ENCODE measurements around the gene LRRK1.

LRRK1 gene

DNA sequence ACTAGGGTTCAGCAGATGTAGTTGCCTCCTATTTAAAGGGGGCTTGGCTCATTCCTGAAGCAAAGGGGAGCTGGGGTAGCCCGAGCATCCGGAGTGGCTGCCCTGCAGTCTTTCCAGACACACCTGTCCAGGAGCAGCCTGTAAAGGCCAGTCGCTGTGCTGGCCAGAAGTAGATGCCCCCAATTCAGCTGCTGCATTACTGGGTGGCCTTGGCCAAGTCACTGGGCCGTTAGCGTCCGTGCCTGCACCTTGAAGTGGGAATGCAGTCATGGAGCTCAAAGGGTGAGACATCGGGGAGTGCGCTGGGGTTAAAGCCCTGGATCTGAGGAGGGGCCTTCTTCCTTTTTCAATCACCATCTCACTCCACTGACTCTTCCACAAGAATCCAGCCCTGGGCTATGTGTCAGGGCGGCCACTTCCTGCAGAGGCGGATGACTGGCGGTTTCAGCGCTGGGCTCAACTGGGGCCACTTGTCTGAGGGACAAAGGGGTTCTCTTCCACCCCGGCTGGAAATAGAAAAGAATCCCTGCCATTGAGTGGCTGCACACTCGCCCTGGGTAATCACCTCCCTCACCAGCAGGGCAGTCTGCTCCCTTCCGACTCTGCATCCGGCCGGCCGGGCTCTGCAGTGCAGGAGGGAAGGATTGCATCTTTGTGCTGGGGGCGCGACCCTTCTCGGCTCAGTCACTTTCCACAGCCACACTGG, 27.7 kb upstream of the LRRK1 start:
- DNase-seq, result no peak

DNA sequence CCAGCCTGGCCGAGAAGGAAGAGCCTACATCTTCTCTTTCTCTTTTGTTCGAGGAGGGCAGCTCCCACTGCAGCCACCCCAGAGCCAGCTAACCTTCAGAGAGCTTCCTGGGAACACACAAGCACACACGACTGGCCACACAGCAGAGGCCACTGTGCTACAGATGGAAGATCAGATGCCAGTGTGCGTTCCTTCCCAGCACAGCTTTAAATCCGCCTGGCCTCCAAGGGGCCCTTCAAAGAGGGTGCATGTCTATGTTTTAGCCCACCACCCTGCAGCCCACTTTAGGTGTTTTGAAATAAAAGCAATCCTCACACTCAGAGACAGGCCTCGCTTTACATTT, 27.2 kb upstream of the LRRK1 start:
- no peak for DNase-seq

DNA sequence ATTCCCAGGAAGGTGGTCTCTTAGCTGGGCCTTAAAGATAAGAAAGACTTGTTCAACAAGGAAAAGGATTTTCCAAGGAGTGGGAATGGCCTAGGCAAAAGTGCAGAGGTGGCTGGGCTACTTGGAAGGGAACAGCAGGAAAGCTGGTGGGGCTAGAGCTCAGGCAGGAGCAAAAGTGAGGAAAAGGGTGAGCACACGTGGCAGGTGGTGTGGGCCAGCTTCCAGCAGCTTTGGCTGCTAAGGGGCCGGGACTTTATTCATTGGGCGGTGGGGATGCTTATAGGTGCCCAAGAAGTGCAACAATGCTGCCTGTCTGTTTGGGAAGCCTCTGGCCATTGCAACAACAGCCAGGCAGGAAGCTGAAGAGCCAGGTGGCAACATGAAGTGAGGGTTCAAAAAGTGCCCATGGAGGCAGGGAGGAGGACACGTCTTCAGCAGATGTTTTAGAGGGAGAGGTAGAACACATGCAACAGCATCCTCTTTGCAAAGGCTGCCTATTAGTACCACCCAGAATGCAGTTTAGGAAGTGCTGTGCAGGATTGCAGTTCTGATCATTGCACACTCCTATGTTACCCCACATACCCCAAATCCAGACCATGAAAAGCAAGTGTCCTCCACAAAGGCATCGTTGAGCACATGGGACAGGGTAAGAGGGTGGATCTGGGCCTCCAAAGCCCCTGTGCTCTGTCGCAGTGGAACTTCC, 25.7 kb upstream of the LRRK1 start:
- DNase-seq, result no peak

GRCh38 chr15:100893964-100894295, 25.2 kb upstream of the LRRK1 start:
- DNase-seq, result no peak

- DNase-seq, result no peak
Observed at GRCh38 chr15:100895721-100896120, 23.4 kb upstream of the LRRK1 start.

DNA sequence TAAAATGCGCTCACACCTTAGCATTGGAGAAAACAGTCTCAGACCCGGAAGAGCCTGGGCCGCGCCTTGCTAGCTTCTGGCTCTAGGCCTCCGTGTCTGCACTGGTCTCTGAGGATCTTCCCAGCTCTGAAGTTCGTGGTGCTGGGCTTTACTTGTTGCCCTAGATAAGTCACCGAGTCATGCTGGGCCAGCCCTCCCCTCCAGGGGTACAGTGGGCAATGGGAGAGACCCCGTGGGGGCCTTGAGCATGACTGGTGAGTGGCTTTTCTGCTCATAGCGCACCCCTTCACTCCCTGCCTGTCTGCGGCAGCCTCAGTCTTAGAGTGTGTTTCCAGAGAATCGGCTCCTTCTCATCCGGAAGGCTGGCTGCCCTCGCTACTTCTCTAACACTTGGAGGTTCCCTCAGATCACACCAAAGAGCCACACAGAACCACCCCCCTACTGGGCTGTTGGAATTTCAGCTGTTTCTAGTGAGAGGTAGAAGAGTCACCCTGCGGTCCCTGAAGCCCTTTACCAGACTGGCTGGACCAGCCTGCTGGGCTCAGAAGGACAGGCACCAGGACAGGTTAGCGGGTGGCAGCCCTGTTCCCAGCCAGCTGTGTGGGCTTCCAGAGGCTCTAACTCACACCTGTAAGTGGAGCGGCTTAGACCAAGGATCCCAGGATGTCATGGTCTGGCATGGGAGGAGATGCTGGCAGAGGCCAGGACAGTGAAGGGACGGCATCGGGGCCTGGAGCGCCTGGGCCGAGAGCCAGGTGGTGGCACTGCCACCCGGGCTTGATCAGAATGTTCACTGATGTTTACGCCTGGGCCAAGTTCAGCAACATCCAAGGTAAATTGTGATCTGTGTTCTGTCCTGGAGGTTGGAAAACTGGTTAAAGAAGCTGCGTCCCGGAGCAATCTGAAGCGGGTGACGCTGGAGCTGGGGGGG, 21.7 kb upstream of the LRRK1 start:
- DNase-seq, result no peak

DNA sequence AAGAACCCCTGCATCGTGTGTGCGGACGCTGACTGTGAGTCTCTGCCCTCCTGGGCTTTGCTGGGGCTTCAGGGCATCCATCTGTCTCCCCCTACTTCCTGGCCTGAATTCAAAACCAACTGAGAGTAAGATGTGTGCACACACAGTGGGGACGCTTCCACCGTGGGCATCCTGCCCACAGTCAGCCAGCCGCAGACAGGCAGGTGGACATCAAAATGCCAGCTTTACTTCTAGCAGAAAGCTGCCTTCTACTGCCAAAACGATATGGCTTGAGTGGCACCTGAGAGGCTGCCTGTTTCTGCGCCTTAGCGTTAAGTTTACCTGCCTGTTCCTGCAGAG, 21.0 kb upstream of the LRRK1 start:
- DNase-seq, result no peak

- DNase-seq, result no peak
Observed at GRCh38 chr15:100898661-100899462, 20.3 kb upstream of the LRRK1 start.

DNA sequence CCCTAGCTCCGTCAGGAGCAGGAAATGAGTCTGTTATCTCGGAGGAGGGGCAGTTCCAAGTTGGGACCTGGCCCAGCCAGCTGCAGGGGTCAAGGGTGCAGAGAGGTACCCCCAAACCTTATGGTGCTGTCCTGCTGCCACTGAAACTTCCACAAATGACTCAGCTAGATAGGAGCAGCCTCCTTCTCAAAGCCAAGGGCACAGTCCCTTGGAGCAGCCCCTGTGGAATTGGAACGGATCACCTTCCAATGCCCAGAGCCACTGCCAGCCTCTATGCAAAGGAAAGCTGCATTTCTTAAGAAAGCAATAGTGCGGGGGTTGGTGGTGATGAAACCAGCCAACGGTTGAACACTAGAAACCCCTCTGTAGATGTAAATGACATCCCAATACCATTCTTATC, 19.6 kb upstream of the LRRK1 start:
- no peak for DNase-seq

- DNase-seq, result no peak
Observed at GRCh38 chr15:100900136-100900794, 18.9 kb upstream of the LRRK1 start.

DNA sequence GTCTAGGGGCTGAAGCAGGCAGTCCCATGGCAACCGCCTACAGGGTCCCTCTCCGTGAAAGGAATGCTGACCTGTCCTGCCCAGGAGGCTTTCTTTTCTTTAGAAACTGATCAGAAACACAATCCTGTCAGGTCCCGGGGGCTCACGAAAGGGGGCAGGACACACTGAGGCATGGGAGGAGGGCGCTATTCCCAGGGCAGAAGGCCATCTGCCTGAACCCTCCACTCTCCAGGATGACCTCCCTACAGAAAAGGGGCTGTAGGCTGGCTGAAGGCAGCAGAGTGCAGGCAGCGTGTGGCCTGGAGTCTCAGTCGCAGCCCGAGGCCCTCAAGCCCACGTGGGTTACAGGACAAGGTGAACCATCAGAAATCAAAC, 18.4 kb upstream of the LRRK1 start:
- DNase-seq, result no peak

- no peak for DNase-seq
Observed at GRCh38 chr15:100901296-100901695, 17.9 kb upstream of the LRRK1 start.

DNA sequence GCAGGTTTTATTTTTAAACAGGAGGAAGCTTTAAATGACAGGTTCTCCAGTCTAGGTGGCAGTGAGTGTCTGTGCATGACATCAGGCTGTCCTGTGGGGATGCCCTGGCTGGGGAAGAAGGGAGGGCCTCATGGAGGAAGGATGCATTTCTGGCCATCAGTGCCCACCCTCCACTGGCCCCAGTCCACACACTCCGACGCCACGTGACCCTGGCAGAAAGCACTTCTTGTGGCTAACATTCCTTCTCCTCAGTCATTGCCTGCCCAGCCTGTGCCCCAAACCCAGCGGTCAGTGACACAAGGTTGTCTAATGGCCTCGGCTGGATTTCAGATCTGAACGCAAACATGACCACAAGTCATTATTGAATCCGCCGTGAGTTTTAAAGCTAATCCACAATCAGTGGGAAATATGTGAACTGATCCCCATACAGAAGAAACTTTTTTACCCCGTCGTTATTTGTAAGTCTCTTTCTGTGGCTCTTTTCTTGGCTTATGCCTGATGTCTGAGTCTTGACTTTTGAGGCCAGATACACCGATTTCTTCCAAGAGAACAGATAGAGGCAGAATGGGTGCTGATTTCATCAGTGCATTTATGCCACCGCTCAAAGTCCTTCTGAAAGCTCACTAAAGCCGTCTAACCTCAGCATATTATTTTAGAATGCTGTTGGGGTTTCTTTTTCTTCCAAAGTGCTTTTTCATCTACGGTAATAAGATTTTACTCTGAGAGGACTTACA, 17.3 kb upstream of the LRRK1 start:
- no peak for DNase-seq

- DNase-seq, result no peak
Observed at GRCh38 chr15:100902436-100903167, 16.6 kb upstream of the LRRK1 start.

DNA sequence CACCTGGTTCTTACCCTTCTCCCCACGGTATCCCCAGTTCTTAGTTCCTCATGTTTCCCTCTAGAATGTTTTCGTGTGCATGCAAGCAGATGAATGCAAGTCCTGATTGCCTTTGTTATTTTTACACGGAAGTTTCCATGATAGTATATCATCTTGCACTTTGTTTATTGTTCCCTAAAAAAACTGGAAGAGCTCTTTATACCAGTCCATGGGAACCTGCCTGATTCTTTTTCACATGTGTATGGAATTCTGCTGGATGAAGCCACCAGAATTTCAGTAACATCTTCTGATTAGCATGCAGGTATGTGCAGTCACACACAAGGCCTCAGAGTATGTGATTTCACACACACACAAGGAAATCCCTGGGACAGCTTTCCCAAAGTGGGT, 16.0 kb upstream of the LRRK1 start:
- DNase-seq, result no peak

DNA sequence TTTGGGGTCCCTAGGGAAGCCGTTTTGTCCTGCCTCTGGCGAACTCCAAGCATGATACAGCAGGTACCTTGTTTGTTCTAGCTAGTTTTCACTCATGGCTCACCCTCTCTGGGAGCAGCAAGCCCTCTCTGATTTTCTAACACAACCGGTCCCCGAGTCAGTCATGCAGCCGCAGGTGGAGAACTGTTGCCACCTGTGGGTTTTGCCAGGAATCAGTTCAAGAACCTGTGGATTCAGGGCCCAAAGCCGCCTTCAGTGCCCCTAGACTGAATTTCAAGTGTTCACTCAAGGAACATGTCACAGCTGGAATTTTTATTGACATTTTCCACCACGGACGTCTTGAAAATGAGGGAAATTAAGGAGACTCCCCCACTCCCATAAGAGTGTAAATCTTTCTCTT, 13.3 kb upstream of the LRRK1 start:
- DNase-seq, result no peak

DNA sequence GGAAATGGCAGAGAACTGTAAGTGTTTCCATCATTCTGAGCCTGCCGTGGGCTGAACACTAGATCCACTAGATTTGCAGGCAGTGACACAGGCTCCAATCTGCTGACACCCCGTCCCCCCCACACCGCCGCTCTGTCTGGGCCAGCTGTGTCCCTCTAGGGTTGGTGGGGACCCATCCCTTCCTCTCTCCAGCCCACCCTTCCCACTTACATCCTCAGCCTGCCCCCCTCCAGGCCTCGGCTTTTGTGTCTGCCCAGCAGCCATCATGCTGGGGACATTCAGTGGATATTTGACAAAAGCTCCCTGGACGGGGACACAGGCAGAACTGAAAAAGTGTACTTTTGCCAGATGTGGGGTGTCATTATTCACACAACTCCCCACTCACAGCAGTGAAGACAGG, 10.7 kb upstream of the LRRK1 start:
- DNase-seq, result no peak

- no peak for DNase-seq
Observed at GRCh38 chr15:100909565-100909964, 9.6 kb upstream of the LRRK1 start.

DNA sequence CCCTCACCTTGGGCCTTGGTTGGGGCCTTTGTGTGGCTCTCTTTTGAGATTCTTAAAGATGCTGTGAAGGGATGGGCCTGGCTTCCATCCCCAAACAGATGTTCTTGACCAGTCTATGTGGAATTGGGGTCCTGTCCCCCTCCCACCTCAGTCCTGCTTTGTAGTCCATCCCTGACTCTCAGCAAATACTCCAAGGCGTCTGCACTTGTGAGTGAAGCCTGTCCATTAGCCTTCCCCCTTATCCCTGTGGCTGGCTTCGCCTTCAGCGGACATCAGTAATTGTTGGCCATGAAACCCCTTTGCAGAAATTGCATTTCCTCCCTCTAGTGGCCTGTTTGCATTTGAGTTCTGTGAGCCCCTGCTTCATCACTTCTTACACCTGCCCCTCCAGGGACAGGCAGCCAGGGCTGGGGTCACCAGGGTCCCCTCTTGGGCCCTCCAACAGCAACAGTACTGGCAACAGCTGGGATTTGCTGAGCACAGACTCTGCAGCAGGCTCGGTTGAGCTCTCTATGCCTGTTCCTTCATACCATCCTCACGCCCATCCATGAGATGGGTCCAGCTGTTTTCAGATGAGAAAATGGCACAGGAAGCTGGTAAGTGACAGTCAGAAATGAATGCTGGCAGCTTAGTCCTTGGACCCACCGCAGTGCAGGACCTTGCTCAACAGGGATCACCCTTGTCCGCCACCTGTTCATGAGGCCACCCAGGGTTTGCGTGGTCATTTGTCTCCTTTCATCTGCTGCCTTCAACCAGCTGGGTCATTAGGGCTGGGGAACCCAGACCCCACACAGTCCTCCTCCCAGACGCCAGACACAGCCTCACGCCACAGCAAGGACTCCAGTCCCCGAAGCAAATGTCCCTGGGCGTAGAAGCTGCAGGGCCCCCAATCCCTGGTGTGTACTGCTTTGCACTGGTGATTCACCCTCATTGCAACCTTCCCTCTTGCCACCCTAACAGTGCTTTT, 8.9 kb upstream of the LRRK1 start:
- no peak for DNase-seq

GRCh38 chr15:100911086-100911485, 8.1 kb upstream of the LRRK1 start:
- no peak for DNase-seq
